Measurements from ENCODE around the gene KAT5.

The KAT5 gene

GRCh38 chr11:65717906-65718305 is 5.9 kb downstream of the KAT5 start:
- H3K4me3 ChIP-seq (replicated peaks in 1 of 2; ENCODE audit: low read depth in 2 of 2, low read length in 2 of 2) = no peak overlapping the region
- no peak for DNase-seq (ENCODE audit: low read depth in 2 of 2)
- no peak for TF ChIP-seq CTCF (IDR thresholded peaks at IDR 0.05; ENCODE audit: low read depth, low read length)

- no peak overlapping the region for H3K4me3 ChIP-seq (replicated peaks in 1 of 2; ENCODE audit: low read depth in 2 of 2, low read length in 2 of 2)
- no peak for TF ChIP-seq CTCF (IDR thresholded peaks at IDR 0.05; ENCODE audit: low read depth, low read length)
- no peak for DNase-seq (ENCODE audit: low read depth in 2 of 2)
These were observed 6.5 kb downstream of the KAT5 start for GRCh38 chr11:65718531-65718930.

- H3K4me3 ChIP-seq (replicated peaks in 1 of 2; ENCODE audit: low read depth in 2 of 2, low read length in 2 of 2) = peak overlapping the region; percentile 79 to 89
- no peak for TF ChIP-seq CTCF (IDR thresholded peaks at IDR 0.05; ENCODE audit: low read depth, low read length)
- DNase-seq (ENCODE audit: low read depth in 2 of 2) = peak; percentile 37 to 50
These were observed 7.0 kb downstream of the KAT5 start for GRCh38 chr11:65718964-65719492.

- DNase-seq (ENCODE audit: low read depth in 2 of 2) = peak; percentile 44 to 54
- H3K4me3 ChIP-seq (replicated peaks in 1 of 2; ENCODE audit: low read depth in 2 of 2, low read length in 2 of 2) = peak overlapping the region; percentile 79 to 89
- peak; percentile 18 for TF ChIP-seq CTCF (IDR thresholded peaks at IDR 0.05; ENCODE audit: low read depth, low read length)
These were observed 7.8 kb downstream of the KAT5 start for GRCh38 chr11:65719871-65720210.

GRCh38 chr11:65720211-65720934 is 8.3 kb downstream of the KAT5 start, which contains the start of gene RNASEH2C:
Gene RNASEH2C (minus strand): TSS chr11:65720798. CDS start chr11:65720758, 40 bp downstream.
- peak; percentile 86 for DNase-seq (ENCODE audit: low read depth in 2 of 2)
- TF ChIP-seq CTCF (IDR thresholded peaks at IDR 0.05; ENCODE audit: low read depth, low read length) = no peak
- H3K4me3 ChIP-seq (replicated peaks in 1 of 2; ENCODE audit: low read depth in 2 of 2, low read length in 2 of 2) = peak within 1 kb of the TSS; percentile 79 to 89

GRCh38 chr11:65722261-65722660 is 10.2 kb downstream of the KAT5 start:
- no peak overlapping the region for H3K4me3 ChIP-seq (replicated peaks in 1 of 2; ENCODE audit: low read depth in 2 of 2, low read length in 2 of 2)
- no peak for DNase-seq (ENCODE audit: low read depth in 2 of 2)
- no peak for TF ChIP-seq CTCF (IDR thresholded peaks at IDR 0.05; ENCODE audit: low read depth, low read length)
